Measurements from ENCODE around the gene RCAN3. TPM values are rescaled to one million over a fixed set of nuclear protein-coding genes. Genes with fewer than 3 reads are reported as not detected.
"Not testable (repeated sequence)": the region's sequence is repeated elsewhere in the genome, so short reads cannot be mapped to it uniquely, and the experiment has no call there.

The RCAN3 gene
- total RNA-seq, 1 donor from 2014 or later = 24.9 TPM

DNA sequence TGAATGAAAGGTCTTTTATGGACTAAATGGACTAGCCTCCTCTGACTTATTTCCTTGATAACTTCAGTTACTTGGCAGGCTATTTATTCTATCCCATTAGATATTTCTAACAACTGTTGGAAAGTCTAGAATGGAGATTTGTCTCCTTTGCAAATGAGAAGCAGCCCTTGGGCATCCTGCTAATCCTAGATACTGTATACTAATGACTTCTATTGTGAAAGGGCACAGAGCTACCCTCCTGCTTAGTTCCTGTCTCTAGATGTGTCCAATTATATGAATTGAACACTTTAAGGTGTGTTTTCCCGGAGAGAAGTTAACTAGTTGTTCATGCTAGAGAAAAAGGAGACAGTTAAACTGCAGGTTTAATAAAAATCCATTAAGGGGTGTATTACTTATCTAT, 43.0 kb downstream of the RCAN3 start:
- H3K4me3 Mint-ChIP-seq (ENCODE audit: unreplicated experiment) = no peak overlapping the region
- no peaks in the 10 kb centered on the region for H3K36me3 Mint-ChIP-seq (ENCODE audit: low read depth, unreplicated experiment)
- TF ChIP-seq, protein P1, sequence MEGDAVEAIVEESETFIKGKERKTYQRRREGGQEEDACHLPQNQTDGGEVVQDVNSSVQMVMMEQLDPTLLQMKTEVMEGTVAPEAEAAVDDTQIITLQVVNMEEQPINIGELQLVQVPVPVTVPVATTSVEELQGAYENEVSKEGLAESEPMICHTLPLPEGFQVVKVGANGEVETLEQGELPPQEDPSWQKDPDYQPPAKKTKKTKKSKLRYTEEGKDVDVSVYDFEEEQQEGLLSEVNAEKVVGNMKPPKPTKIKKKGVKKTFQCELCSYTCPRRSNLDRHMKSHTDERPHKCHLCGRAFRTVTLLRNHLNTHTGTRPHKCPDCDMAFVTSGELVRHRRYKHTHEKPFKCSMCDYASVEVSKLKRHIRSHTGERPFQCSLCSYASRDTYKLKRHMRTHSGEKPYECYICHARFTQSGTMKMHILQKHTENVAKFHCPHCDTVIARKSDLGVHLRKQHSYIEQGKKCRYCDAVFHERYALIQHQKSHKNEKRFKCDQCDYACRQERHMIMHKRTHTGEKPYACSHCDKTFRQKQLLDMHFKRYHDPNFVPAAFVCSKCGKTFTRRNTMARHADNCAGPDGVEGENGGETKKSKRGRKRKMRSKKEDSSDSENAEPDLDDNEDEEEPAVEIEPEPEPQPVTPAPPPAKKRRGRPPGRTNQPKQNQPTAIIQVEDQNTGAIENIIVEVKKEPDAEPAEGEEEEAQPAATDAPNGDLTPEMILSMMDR (IDR thresholded peaks at IDR 0.05; ENCODE audit: unreplicated experiment) = no peak
- DNase-seq (ENCODE audit: low spot score) = no peak
- no peaks in the 10 kb centered on the region for H3K9me3 Mint-ChIP-seq (ENCODE audit: unreplicated experiment)
- no peak overlapping the region for H3K27ac Mint-ChIP-seq (ENCODE audit: unreplicated experiment)
- H3K4me1 Mint-ChIP-seq (ENCODE audit: unreplicated experiment) = no peaks in the 10 kb centered on the region
- peaks cover 3% of the 10 kb centered on the region for H3K27me3 Mint-ChIP-seq (ENCODE audit: unreplicated experiment)

GRCh38 chr1:24547195-24547594, 44.6 kb downstream of the RCAN3 start:
- Mint-ChIP-seq H3K27me3 (ENCODE audit: unreplicated experiment) (peaks cover 3% of the 10 kb centered on the region), H3K27ac (ENCODE audit: unreplicated experiment) (no peak overlapping the region), H3K4me1 (ENCODE audit: unreplicated experiment) (no peaks in the 10 kb centered on the region), H3K4me3 (ENCODE audit: unreplicated experiment) (no peak overlapping the region), H3K9me3 (ENCODE audit: unreplicated experiment) (no peaks in the 10 kb centered on the region), H3K36me3 (ENCODE audit: low read depth, unreplicated experiment) (no peaks in the 10 kb centered on the region)
- no peak for DNase-seq (ENCODE audit: low spot score)
- TF ChIP-seq, protein P1 (IDR thresholded peaks at IDR 0.05; ENCODE audit: unreplicated experiment) = no peak

GRCh38 chr1:24548070-24548469, 45.4 kb downstream of the RCAN3 start:
- H3K27me3 Mint-ChIP-seq (ENCODE audit: unreplicated experiment) = peaks cover 3% of the 10 kb centered on the region
- no peak overlapping the region for H3K4me3 Mint-ChIP-seq (ENCODE audit: unreplicated experiment)

GRCh38 chr1:24549210-24549609, 46.6 kb downstream of the RCAN3 start:
- not testable (repeated sequence) for H3K4me1 Mint-ChIP-seq (ENCODE audit: unreplicated experiment); H3K4me3 Mint-ChIP-seq (ENCODE audit: unreplicated experiment)

More at GRCh38 chr1:24548070-24548469, 45.4 kb downstream of the RCAN3 start:
- DNase-seq (ENCODE audit: low spot score) = no peak
- TF ChIP-seq, protein P1 (IDR thresholded peaks at IDR 0.05; ENCODE audit: unreplicated experiment) = no peak
- no peaks in the 10 kb centered on the region for H3K4me1 Mint-ChIP-seq (ENCODE audit: unreplicated experiment)
- no peak overlapping the region for H3K27ac Mint-ChIP-seq (ENCODE audit: unreplicated experiment)
- no peaks in the 10 kb centered on the region for H3K9me3 Mint-ChIP-seq (ENCODE audit: unreplicated experiment)
- no peaks in the 10 kb centered on the region for H3K36me3 Mint-ChIP-seq (ENCODE audit: low read depth, unreplicated experiment)

GRCh38 chr1:24551290-24551959, 48.8 kb downstream of the RCAN3 start:
- Mint-ChIP-seq H3K4me1 (ENCODE audit: unreplicated experiment) (peaks cover 4% of the 10 kb centered on the region), H3K36me3 (ENCODE audit: low read depth, unreplicated experiment) (no peaks in the 10 kb centered on the region), H3K4me3 (ENCODE audit: unreplicated experiment) (no peak overlapping the region), H3K27ac (ENCODE audit: unreplicated experiment) (no peak overlapping the region), H3K9me3 (ENCODE audit: unreplicated experiment) (no peaks in the 10 kb centered on the region), H3K27me3 (ENCODE audit: unreplicated experiment) (peaks cover 10% of the 10 kb centered on the region)
- TF ChIP-seq, protein P1 (IDR thresholded peaks at IDR 0.05; ENCODE audit: unreplicated experiment) = no peak
- DNase-seq (ENCODE audit: low spot score) = no peak

More at GRCh38 chr1:24549210-24549609, 46.6 kb downstream of the RCAN3 start:
- not testable (repeated sequence) for DNase-seq (ENCODE audit: low spot score); H3K9me3 Mint-ChIP-seq (ENCODE audit: unreplicated experiment); H3K36me3 Mint-ChIP-seq (ENCODE audit: low read depth, unreplicated experiment); H3K27me3 Mint-ChIP-seq (ENCODE audit: unreplicated experiment); H3K27ac Mint-ChIP-seq (ENCODE audit: unreplicated experiment)

Measured in endothelial cell (in vitro differentiated cells).